Frontal cortex (tissue), 4 donors: Measurements from ENCODE around the gene PLXND1. TPM values are rescaled to one million over a fixed set of nuclear protein-coding genes. Genes with fewer than 3 reads are reported as not detected.

ENCODE experiments used
- DNase-seq, 2 donors: peaks; one replicate each; pipeline ENCODE4 v3.0.0; 2012; ENCODE audit warnings: low spot score in 2 of 2
- FAIRE-seq: peaks from 2 replicates; lab custom pipeline; 2012; peaks lifted over from hg19 to GRCh38; lab: Jason Lieb, UNC
- total RNA-seq: library from RNA; depleted of rRNA; stranded (reverse); fragments of >200 nt; gene quantifications from one replicate; pipeline ENCODE4 v1.2.3, GENCODE V29; 2014
- donor health status: control.
- donor health status: control.
- donor health status: control.

Gene PLXND1
- total RNA-seq, 1 donor from 2014 or later = 16.7 TPM

DNA sequence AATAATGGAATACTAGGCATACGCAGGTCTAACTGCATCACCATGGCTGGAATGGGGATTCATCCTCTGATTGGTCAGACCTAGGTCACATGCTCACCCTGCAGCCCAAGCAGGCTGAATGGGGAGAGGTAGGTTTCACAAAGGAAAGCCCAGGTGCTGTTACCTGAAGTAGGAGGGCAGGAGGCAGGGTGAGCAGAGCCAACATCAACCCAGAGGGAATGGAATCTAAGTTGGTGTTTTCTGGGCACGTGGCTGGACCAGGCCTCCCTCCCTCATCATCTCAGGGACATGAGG is 70.2 kb downstream of the PLXND1 start:
- no peak for FAIRE-seq
- no peak for DNase-seq

DNA sequence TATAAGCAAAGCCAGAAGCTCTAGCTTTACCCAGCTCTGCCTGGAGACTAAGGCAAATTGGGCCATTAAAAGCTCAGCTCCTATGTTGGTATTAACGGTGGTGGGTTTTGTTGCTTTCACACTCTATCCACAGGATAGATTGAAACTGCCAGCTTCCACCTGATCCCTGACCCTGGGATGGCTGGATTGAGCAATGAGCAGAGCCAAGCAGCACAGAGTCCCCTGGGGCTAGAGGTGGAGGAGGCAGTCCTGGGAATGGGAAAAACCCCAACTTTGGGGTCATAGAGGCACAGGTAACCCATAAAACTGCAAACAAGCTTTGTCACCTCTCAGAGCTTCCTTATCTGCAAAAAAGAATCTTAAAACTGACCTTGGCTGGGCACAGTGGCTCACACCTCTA is 71.4 kb downstream of the PLXND1 start:
- DNase-seq (no peak), FAIRE-seq (no peak)

DNA sequence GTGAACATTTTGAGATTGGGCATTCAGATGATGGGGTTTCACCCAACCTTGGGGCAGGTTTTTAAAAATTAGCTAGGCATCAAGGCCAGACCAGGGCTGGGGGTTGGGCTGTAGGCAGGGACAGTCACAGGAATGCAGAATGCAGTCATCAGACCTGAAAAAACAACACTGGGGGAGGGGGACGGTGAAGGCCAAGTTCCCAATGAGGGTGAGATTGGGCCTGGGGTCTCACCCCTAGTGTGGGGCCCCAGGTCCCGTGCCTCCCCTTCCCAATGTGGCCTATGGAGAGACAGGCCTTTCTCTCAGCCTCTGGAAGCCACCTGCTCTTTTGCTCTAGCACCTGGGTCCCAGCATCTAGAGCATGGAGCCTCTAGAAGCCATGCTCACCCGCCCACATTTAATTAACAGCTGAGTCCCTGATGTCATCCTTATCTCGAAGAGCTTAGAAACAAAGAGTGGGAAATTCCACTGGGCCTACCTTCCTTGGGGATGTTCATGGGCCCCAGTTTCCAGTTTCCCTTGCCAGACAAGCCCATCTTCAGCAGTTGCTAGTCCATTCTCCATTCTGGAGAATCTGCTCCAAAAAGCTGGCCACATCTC is 71.9 kb downstream of the PLXND1 start:
- FAIRE-seq (no peak), DNase-seq (no peak)

DNA sequence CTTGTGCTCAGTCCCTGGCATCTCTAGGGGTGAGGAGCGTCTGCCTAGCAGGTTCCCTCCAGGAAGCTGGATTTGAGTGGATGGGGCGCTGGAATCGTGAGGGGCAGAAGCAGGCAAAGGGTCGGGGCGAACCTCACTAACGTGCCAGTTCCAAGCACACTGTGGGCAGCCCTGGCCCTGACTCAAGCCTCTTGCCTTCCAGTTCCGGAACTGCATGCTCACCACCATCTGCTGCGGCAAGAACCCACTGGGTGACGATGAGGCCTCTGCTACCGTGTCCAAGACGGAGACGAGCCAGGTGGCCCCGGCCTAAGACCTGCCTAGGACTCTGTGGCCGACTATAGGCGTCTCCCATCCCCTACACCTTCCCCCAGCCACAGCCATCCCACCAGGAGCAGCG is 73.1 kb downstream of the PLXND1 start:
- FAIRE-seq (no peak), DNase-seq (no peak)

DNA sequence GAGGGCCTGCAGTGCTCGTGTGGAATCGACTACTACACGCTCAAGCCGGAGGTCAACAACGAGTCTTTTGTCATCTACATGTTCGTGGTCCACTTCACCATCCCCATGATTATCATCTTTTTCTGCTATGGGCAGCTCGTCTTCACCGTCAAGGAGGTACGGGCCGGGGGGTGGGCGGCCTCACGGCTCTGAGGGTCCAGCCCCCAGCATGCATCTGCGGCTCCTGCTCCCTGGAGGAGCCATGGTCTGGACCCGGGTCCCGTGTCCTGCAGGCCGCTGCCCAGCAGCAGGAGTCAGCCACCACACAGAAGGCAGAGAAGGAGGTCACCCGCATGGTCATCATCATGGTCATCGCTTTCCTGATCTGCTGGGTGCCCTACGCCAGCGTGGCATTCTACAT is 74.2 kb downstream of the PLXND1 start:
- FAIRE-seq (no peak), DNase-seq (no peak)

DNA sequence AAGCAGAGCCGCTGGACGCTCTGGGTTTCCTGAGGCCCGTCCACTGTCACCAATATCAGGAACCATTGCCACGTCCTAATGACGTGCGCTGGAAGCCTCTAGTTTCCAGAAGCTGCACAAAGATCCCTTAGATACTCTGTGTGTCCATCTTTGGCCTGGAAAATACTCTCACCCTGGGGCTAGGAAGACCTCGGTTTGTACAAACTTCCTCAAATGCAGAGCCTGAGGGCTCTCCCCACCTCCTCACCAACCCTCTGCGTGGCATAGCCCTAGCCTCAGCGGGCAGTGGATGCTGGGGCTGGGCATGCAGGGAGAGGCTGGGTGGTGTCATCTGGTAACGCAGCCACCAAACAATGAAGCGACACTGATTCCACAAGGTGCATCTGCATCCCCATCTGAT is 74.8 kb downstream of the PLXND1 start:
- FAIRE-seq (no peak), DNase-seq (no peak)

DNA sequence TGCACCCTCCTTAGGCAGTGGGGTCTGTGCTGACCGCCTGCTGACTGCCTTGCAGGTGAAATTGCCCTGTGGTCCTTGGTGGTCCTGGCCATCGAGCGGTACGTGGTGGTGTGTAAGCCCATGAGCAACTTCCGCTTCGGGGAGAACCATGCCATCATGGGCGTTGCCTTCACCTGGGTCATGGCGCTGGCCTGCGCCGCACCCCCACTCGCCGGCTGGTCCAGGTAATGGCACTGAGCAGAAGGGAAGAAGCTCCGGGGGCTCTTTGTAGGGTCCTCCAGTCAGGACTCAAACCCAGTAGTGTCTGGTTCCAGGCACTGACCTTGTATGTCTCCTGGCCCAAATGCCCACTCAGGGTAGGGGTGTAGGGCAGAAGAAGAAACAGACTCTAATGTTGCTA is 75.7 kb downstream of the PLXND1 start:
- FAIRE-seq (no peak), DNase-seq (no peak)

DNA sequence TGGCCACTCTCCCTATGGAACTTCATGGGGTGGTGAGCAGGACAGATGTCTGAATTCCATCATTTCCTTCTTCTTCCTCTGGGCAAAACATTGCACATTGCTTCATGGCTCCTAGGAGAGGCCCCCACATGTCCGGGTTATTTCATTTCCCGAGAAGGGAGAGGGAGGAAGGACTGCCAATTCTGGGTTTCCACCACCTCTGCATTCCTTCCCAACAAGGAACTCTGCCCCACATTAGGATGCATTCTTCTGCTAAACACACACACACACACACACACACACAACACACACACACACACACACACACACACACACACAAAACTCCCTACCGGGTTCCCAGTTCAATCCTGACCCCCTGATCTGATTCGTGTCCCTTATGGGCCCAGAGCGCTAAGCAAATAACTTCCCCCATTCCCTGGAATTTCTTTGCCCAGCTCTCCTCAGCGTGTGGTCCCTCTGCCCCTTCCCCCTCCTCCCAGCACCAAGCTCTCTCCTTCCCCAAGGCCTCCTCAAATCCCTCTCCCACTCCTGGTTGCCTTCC is 76.2 kb downstream of the PLXND1 start:
- DNase-seq (no peak), FAIRE-seq (no peak)

DNA sequence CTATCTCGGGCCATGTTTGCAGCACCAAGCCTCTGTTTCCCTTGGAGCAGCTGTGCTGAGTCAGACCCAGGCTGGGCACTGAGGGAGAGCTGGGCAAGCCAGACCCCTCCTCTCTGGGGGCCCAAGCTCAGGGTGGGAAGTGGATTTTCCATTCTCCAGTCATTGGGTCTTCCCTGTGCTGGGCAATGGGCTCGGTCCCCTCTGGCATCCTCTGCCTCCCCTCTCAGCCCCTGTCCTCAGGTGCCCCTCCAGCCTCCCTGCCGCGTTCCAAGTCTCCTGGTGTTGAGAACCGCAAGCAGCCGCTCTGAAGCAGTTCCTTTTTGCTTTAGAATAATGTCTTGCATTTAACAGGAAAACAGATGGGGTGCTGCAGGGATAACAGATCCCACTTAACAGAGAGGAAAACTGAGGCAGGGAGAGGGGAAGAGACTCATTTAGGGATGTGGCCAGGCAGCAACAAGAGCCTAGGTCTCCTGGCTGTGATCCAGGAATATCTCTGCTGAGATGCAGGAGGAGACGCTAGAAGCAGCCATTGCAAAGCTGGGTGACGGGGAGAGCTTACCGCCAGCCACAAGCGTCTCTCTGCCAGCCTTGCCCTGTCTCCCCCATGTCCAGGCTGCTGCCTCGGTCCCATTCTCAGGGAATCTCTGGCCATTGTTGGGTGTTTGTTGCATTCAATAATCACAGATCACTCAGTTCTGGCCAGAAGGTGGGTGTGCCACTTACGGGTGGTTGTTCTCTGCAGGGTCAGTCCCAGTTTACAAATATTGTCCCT is 76.9 kb downstream of the PLXND1 start:
- no peak for DNase-seq
- no peak for FAIRE-seq

DNA sequence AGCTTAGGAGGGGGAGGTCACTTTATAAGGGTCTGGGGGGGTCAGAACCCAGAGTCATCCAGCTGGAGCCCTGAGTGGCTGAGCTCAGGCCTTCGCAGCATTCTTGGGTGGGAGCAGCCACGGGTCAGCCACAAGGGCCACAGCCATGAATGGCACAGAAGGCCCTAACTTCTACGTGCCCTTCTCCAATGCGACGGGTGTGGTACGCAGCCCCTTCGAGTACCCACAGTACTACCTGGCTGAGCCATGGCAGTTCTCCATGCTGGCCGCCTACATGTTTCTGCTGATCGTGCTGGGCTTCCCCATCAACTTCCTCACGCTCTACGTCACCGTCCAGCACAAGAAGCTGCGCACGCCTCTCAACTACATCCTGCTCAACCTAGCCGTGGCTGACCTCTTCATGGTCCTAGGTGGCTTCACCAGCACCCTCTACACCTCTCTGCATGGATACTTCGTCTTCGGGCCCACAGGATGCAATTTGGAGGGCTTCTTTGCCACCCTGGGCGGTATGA is 77.8 kb downstream of the PLXND1 start, which contains the start of gene RHO:
TSS of gene RHO (plus strand) at position 51 of the 512 bp plus-strand sequence. CDS start at position 146, 95 bp downstream.
- DNase-seq (no peak), FAIRE-seq (no peak)

DNA sequence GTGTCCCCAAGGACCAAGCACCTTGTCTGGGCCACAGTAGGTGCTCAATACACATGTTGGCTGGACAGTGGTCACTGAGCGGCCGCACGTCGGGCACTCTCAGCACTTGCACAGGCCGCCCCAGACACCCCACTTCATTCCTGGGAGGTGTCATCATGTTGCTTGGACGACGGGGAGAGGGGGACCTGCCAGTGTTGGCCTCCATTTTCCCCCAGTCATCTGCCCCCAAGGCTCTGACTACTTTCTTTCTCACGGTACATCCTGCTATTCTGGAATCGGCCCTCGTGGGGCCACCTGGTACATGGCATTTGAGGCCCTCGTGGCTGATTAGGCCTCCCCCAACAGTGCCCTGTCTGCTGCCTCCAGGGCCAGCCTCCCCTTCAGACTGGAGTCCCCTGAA is 79.2 kb downstream of the PLXND1 start:
- FAIRE-seq (no peak), DNase-seq (no peak)

DNA sequence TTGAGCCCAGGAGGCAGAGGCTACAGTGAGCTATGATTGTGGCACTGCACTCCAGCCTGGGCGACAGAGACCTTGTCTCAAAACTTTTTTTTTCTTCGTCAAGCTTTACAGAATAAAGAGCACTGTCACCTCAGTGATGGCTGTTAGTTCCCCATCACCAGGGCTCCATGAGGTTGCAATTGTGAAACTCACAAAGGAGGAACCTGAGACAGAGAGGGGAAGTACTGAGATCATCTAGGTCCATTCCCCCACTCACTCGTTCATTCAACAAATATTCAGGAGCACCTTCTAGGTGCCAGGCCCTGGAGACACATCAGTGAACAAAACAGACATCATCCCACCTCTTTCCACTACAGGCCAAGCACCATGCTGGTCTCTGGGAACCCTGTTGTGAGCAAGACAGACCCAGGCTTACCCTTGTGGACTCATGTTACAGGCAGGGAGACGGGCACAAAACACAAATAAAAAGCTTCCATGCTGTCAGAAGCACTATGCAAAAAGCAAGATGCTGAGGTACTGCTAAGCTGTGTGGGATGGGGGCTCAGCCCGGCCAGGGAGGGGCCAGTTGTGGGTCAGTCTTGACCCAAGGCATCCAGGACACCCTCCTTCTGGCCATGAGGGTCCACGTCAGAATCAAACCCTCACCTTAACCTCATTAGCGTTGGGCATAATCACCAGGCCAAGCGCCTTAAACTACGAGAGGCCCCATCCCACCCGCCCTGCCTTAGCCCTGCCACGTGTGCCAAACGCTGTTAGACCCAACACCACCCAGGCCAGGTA is 80.2 kb downstream of the PLXND1 start:
- no peak for FAIRE-seq

DNA sequence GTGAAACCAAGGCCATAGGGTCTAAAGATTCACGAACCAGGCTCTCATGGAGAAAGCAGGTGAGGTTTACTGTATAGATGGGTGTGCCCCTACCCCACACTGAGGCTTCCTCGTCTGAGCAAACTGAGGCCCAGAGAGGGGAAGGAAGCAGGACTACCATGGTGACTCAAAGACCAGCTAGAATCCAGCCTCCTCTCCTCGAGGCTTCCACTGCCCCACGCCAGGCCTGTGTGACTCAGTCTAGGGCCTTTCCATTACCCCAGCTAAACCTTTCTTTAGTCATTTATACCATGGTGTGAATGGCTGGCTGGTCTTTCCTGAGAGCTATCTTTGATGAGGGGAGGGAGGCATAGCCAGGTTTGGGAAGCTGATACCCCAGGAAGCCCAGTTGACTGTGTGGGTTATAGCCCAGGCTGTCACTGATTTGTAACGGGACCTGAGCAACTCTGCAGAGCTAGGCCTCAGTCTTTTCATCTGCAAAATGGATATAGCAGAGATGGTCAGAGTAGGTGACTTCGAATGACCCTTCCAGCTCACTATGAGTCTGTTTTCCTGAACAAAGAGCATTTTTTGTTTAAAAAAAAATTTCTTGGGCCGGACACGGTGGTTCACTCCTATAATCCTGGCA is 81.0 kb downstream of the PLXND1 start:
- DNase-seq (no peak), FAIRE-seq (no peak)

More for the DNA sequence above, 80.2 kb downstream of the PLXND1 start:
- DNase-seq = no peak

DNA sequence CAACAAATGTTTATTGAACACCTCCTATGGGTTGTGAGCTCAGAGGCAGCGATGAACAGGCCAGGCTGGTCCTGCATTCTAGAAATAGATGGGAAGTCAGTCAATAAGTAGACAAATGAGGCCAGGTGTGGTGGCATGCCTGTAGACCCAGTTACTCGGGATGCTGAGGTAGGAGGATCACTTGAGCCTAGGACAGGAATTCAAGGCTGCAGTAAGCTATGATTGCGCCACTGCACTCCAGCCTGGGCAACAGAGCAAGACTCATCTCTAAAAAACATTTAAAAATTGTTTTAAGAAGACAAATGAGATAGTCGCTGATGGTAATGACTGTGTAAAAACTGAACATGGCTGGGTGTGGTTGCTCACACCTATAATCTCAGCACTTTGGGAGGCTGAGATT is 82.4 kb downstream of the PLXND1 start:
- no peak for DNase-seq
- FAIRE-seq = no peak

DNA sequence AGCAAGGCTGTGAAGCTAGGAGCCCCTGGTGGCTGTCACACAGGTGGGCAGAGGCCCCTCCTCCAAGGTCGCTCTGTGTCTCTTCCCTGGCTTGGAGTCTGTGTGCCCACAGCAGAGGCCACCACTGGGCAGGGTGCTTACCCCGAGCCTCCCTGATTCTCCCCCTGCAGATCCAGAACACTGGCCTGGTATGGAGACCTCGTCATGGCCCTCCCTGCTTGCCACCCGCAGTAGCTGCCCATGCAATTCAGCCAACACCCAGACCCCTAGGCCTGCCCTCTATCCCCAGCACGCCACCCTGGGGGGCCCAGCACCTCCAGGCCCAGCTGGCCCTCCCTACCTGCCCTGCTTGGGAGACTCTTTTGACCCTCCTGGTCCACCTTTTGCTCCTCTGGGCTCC is 83.5 kb downstream of the PLXND1 start:
- DNase-seq (no peak), FAIRE-seq (no peak)

DNA sequence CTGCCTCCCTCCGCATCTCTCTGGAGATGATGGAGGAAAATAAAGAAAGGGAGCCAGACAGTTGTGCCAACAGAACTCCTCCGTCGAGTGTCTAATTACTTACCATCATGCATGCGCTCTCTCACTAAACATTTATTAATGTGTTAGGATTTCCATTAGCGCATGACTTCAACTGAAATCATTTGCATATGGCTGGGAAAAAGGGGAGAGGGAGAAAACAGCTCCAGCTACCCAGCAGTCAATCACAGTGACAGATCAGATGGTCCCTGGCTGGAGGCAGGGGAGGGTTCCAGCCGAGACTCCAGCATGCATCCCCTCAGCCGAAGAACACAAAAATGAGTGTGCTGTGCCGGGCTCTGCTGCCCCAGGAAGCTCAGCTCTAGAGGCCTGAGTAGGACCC is 84.9 kb downstream of the PLXND1 start:
- DNase-seq (no peak), FAIRE-seq (no peak)

DNA sequence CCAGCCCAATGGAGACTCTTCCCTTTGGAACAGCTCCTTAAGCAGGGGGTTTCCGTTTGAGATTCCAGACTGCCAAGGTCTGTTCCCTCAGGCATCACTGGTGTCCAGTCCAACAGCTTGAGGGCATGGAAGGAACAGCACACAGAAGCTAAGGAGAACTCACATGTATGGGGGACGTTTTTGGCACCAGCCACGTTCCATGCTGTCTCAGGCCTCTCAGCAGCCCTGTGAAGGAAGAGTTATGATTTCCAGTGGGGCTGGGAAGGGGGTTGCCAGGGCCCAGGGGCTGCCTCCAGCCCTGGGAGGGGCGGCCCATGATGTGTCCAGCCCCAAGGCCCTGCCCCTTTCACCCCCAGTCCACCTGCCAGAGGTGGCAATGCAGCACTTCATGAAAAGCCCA is 85.5 kb downstream of the PLXND1 start:
- no peak for DNase-seq
- no peak for FAIRE-seq

DNA sequence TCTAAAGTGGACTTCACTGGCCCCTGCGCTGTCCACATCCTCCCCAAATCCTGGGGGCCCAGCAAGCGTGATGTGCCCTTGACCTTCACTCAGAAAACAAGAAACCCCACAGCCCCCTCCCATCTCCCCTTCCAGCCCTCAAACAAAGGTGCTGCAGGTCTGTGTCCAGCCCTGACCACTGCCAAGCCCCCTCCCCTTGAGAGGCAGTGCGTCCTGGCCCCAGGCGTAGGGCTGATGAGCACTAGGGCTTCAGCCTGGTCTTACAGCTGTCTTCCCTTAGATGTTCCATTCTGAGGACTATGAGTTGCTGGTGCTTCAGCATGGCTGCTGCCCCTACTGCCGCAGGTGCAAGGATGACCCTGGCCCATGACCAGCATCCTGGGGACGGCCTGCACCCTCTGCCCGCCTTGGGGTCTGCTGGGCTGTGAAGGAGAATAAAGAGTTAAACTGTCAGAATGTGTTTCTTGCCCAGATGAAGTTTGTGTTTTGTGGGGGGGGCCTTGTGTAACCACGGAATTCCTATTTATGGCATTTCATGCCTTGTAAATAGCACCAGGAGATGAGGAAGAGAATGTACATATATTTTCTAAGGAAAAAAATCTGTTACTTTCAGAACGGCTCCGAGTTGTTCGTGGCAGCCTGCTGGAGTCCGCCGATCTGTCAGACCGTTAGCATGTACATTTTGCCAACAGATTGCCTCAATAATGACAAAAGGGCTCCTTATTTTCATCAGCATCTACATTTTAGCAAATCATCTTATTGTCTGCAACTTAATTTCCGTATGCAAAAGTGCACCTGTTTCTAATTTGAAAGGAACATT is 86.4 kb downstream of the PLXND1 start:
- FAIRE-seq = no peak
- no peak for DNase-seq

DNA sequence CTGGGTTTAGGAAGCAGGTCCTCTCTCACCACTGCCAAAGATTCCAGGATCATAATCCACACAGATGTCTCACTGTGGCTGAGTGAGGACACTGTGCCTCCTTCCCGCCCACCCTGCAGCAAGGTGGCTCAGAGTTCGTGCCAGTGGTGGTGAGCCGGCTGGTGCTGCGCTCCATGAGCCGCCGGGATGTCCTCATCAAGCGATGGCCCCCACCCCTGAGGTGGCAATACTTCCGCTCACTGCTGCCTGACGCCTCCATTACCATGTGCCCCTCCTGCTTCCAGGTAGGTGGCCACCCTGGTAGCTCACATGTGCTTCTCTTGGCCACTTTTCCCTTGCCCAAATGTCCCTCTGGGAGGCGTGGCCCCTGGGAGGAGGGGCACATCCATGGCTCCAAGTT is 87.0 kb downstream of the PLXND1 start:
- DNase-seq (no peak), FAIRE-seq (no peak)
